H1 (cell line): ENCODE measurements around the gene DPYD. TPM values are rescaled to one million over a fixed set of nuclear protein-coding genes. Genes with fewer than 3 reads are reported as not detected.

Experiments
- CTCF ChIA-PET: fragments of 300-600 bp; sonication (Branson Sonifier 250); formaldehyde crosslinking; loops from one replicate; lab custom pipeline; 2021; ENCODE audit not compliant: partially characterized antibody; lab: Charles Lee
- POLR2A ChIA-PET: fragments of 300-600 bp; sonication (Branson Sonifier 250); formaldehyde crosslinking; loops from one replicate; lab custom pipeline; 2021; ENCODE audit warnings: inconsistent platforms; ENCODE audit not compliant: partially characterized antibody; lab: Charles Lee
- DNase-seq, 2 experiments: peaks; one replicate each; pipeline versions ENCODE4 v3.0.0 to v3.0.0-alpha.2; 2010 to 2022; ENCODE audit warnings: low spot score in 2 of 2, low read depth in 1 of 2, mixed read lengths in 1 of 2
- FAIRE-seq: peaks from 2 replicates; lab custom pipeline; 2011; peaks lifted over from hg19 to GRCh38; lab: Jason Lieb, UNC
- H2AFZ ChIP-seq: 2 replicates; pipeline ENCODE4 v1.8.1; 2012; ENCODE audit warnings: low read length, inconsistent platforms
- H2AK5ac ChIP-seq: 2 replicates; pipeline ENCODE4 v1.6.1; 2013; ENCODE audit warnings: low read depth, low read length
- H2BK120ac ChIP-seq: replicated peaks from 2 replicates; pipeline ENCODE3; 2013; ENCODE audit warnings: low read depth, low read length, inconsistent platforms
- H2BK12ac ChIP-seq: 2 replicates; pipeline ENCODE4 v1.6.1; 2013; ENCODE audit warnings: low read depth, low read length
- H2BK15ac ChIP-seq: 2 replicates; pipeline ENCODE4 v1.6.1; 2013; ENCODE audit warnings: low read length
- H2BK20ac ChIP-seq: 2 replicates; pipeline ENCODE4 v1.6.1; 2013; ENCODE audit warnings: low read length
- H2BK5ac ChIP-seq: 2 replicates; pipeline ENCODE4 v1.6.1; 2013; ENCODE audit warnings: low read depth, low read length
- H3K14ac ChIP-seq: 2 replicates; pipeline ENCODE4 v1.6.1; 2013; ENCODE audit warnings: inconsistent platforms; ENCODE audit not compliant: insufficient read length
- H3K18ac ChIP-seq: 2 replicates; pipeline ENCODE4 v1.6.1; 2013; ENCODE audit warnings: low read length; ENCODE audit errors: extremely low read depth
- H3K23ac ChIP-seq: 2 replicates; pipeline ENCODE4 v1.6.1; 2013; ENCODE audit warnings: inconsistent platforms; ENCODE audit not compliant: insufficient read length
- H3K23me2 ChIP-seq: 2 replicates; pipeline ENCODE4 v1.6.1; 2013; ENCODE audit warnings: low read depth, low read length
- H3K27ac ChIP-seq: 2 replicates; pipeline ENCODE4 v1.6.1; 2011; ENCODE audit warnings: low read depth, low read length, inconsistent platforms
- H3K27me3 ChIP-seq, 4 experiments: replicated peaks in 1 of 4; 1 replicate in 1 of 4; 2 replicates in 3 of 4; pipeline versions ENCODE4 v1.6.1 to v1.8.1; 2011 to 2013; ENCODE audit warnings: low read length in 3 of 4, mild to moderate bottlenecking in 3 of 4, inconsistent platforms in 2 of 4, mixed read lengths in 2 of 4, moderate library complexity in 1 of 4; ENCODE audit not compliant: control insufficient read depth in 3 of 4, insufficient read depth in 3 of 4; ENCODE audit errors: extremely low read depth in 1 of 4
- H3K36me3 ChIP-seq, 4 experiments: 2 replicates each; pipeline versions ENCODE4 v1.6.1 to v1.8.1; 2011 to 2013; ENCODE audit warnings: mild to moderate bottlenecking in 4 of 4, low read length in 3 of 4, moderate library complexity in 2 of 4, control low read depth in 1 of 4, inconsistent platforms in 1 of 4; ENCODE audit not compliant: insufficient read depth in 4 of 4, control insufficient read depth in 2 of 4
- H3K4ac ChIP-seq: replicated peaks from 2 replicates; pipeline ENCODE3; 2013; ENCODE audit warnings: low read length, low read depth, mixed read lengths, inconsistent platforms; ENCODE audit not compliant: insufficient read length
- H3K4me1 ChIP-seq, 4 experiments: replicated peaks in 1 of 4; 1 replicate in 1 of 4; 2 replicates in 3 of 4; pipeline versions ENCODE4 v1.6.1 to v1.8.1; 2011 to 2013; ENCODE audit warnings: low read length in 3 of 4, inconsistent platforms in 2 of 4, mixed read lengths in 1 of 4; ENCODE audit not compliant: insufficient read depth in 4 of 4, control insufficient read depth in 3 of 4
- H3K4me2 ChIP-seq, 2 experiments: 2 replicates each; pipeline versions ENCODE4 v1.6.1 to v1.8.1; 2011 to 2013; ENCODE audit warnings: low read depth in 2 of 2, low read length in 2 of 2, control low read depth in 1 of 2, inconsistent platforms in 1 of 2, mild to moderate bottlenecking in 1 of 2; ENCODE audit not compliant: insufficient read depth in 1 of 2
- H3K4me3 ChIP-seq, 4 experiments: fragments of 200-600, 300-600 bp in 1 of 4; sonication (generic), shearing (Covaris generic), sonication (Bioruptor Twin) in 1 of 4; 2 replicates each; pipeline versions ENCODE4 v1.5.1 to v1.8.1; 2011 to 2016; ENCODE audit warnings: low read length in 4 of 4, low read depth in 3 of 4, control low read depth in 2 of 4, inconsistent platforms in 2 of 4, mild to moderate bottlenecking in 2 of 4, mixed read lengths in 1 of 4, moderate library complexity in 1 of 4; ENCODE audit not compliant: insufficient read depth in 2 of 4; ENCODE audit errors: extremely low read depth in 1 of 4
- H3K56ac ChIP-seq: replicated peaks from 2 replicates; pipeline ENCODE3; 2013; ENCODE audit warnings: low read depth, mild to moderate bottlenecking, mixed read lengths, low read length, inconsistent platforms; ENCODE audit not compliant: insufficient read length
- H3K79me1 ChIP-seq: 2 replicates; pipeline ENCODE4 v1.6.1; 2013; ENCODE audit warnings: low read depth, low read length, control low read depth
- H3K79me2 ChIP-seq, 2 experiments: 2 replicates each; pipeline versions ENCODE4 v1.6.1 to v1.8.1; 2012 to 2013; ENCODE audit warnings: low read length in 2 of 2, mild to moderate bottlenecking in 2 of 2, inconsistent platforms in 1 of 2; ENCODE audit not compliant: insufficient read depth in 2 of 2, control insufficient read depth in 1 of 2
- H3K9ac ChIP-seq, 4 experiments: replicated peaks in 1 of 4; 1 replicate in 1 of 4; 2 replicates in 3 of 4; pipeline versions ENCODE4 v1.6.1 to v1.8.1; 2011 to 2013; ENCODE audit warnings: low read depth in 3 of 4, low read length in 3 of 4, control low read depth in 2 of 4, mild to moderate bottlenecking in 2 of 4, moderate library complexity in 2 of 4, inconsistent platforms in 1 of 4; ENCODE audit errors: extremely low read depth in 1 of 4
- H3K9me3 ChIP-seq, 2 experiments: 2 replicates each; pipeline versions ENCODE4 v1.6.1 to v1.8.1; 2012 to 2013; ENCODE audit warnings: mild to moderate bottlenecking in 2 of 2, moderate library complexity in 2 of 2, control low read depth in 1 of 2, inconsistent platforms in 1 of 2, low read depth in 1 of 2, low read length in 1 of 2, mixed read lengths in 1 of 2; ENCODE audit not compliant: insufficient read depth in 2 of 2
- H4K20me1 ChIP-seq, 2 experiments: replicated peaks in 1 of 2; 2 replicates each; pipeline versions ENCODE3 to v1.8.1; 2011 to 2013; ENCODE audit warnings: inconsistent platforms in 2 of 2, low read length in 2 of 2, mild to moderate bottlenecking in 1 of 2; ENCODE audit not compliant: insufficient read depth in 2 of 2, control insufficient read depth in 1 of 2
- H4K5ac ChIP-seq: 2 replicates; pipeline ENCODE4 v1.6.1; 2013; ENCODE audit warnings: low read length, low read depth, mixed read lengths, inconsistent platforms; ENCODE audit not compliant: insufficient read length
- H4K8ac ChIP-seq: 2 replicates; pipeline ENCODE4 v1.8.0; 2013; ENCODE audit warnings: mild to moderate bottlenecking, moderate library complexity, low read length, inconsistent platforms; ENCODE audit not compliant: insufficient read depth; ENCODE audit errors: extremely low read depth
- H4K91ac ChIP-seq: replicated peaks from 2 replicates; pipeline ENCODE3; 2013; ENCODE audit warnings: low read length, mixed read lengths, inconsistent platforms; ENCODE audit not compliant: insufficient read length
- ASH2L ChIP-seq: fragments of 200-600, 300-600 bp; sonication (generic); IDR thresholded peaks from one replicate; pipeline ENCODE4 v1.7.1; 2017; ENCODE audit warnings: low read length
- CEBPB ChIP-seq: IDR thresholded peaks from 2 replicates; pipeline ENCODE4 v1.6.1; 2012; ENCODE audit warnings: low read depth, low read length
- CHD1 ChIP-seq: IDR thresholded peaks from 2 replicates; pipeline ENCODE4 v1.6.1; 2012; ENCODE audit warnings: low read depth, low read length, improper control_type of control experiment
- CTBP2 ChIP-seq: IDR thresholded peaks from 2 replicates; pipeline ENCODE4 v1.7.0; 2011; ENCODE audit warnings: borderline replicate concordance, mild to moderate bottlenecking, moderate library complexity, mixed read lengths, low read length; ENCODE audit not compliant: insufficient read depth, insufficient read length
- EGR1 ChIP-seq: IDR thresholded peaks from 2 replicates; pipeline ENCODE4 v1.6.1; 2011; ENCODE audit warnings: low read depth, low read length, borderline replicate concordance
- EP300 ChIP-seq, 2 experiments: IDR thresholded peaks; 1 replicate in 1 of 2; 2 replicates in 1 of 2; pipeline ENCODE4 v1.6.1; 2011 to 2012; ENCODE audit warnings: low read depth in 2 of 2, low read length in 2 of 2, mild to moderate bottlenecking in 2 of 2, borderline replicate concordance in 1 of 2, inconsistent platforms in 1 of 2, moderate library complexity in 1 of 2
- MAFK ChIP-seq: IDR thresholded peaks from 2 replicates; pipeline ENCODE4 v1.6.1; 2012; ENCODE audit warnings: low read depth, mild to moderate bottlenecking, improper control_type of control experiment, low read length
- POLR2A ChIP-seq, 2 experiments: IDR thresholded peaks; 1 replicate in 1 of 2; 2 replicates in 1 of 2; pipeline ENCODE4 v1.6.1; 2011; ENCODE audit warnings: low read depth in 2 of 2, low read length in 2 of 2, mild to moderate bottlenecking in 2 of 2; ENCODE audit errors: control extremely low read depth in 1 of 2
- POU5F1 ChIP-seq: IDR thresholded peaks from 2 replicates; pipeline ENCODE4 v1.6.1; 2011; ENCODE audit warnings: low read depth, mild to moderate bottlenecking, low read length, moderate library complexity
- RBBP5 ChIP-seq: IDR thresholded peaks from 2 replicates; pipeline ENCODE4 v1.7.1; 2012; ENCODE audit warnings: low read depth, mild to moderate bottlenecking, inconsistent platforms, low read length, moderate library complexity, borderline replicate concordance
- SAP30 ChIP-seq: fragments of 300-600 bp; sonication (generic); IDR thresholded peaks from 2 replicates; pipeline ENCODE4 v1.7.1; 2012; ENCODE audit warnings: low read length, moderate library complexity, mild to moderate bottlenecking, inconsistent platforms; ENCODE audit not compliant: insufficient read depth, insufficient replicate concordance
- TAF1 ChIP-seq: IDR thresholded peaks from 2 replicates; pipeline ENCODE4 v1.6.1; 2011; ENCODE audit warnings: mild to moderate bottlenecking, low read depth, low read length
- TBP ChIP-seq: IDR thresholded peaks from 2 replicates; pipeline ENCODE4 v1.6.1; 2011; ENCODE audit warnings: low read depth, low read length, improper control_type of control experiment
- polyA plus RNA-seq, 7 experiments: library from polyadenylated mRNA; depleted of rRNA in 3 of 7; stranded (reverse) in 5 of 7; unstranded in 2 of 7; fragments of >200 nt in 5 of 7; fragments of 200-250 nt in 2 of 7; gene quantifications; 1 replicate in 5 of 7; 2 replicates in 1 of 7; 4 replicates in 1 of 7; pipeline versions ENCODE4 v1.2.1 to v1.2.3, GENCODE V29; 2011 to 2013; ENCODE audit warnings: missing spikeins in 2 of 7, mixed read lengths in 2 of 7
- total RNA-seq: library from RNA; stranded (reverse); fragmentation: NEBNext Ultra II Directional; extraction: Animal tissue kit (Norgen Biotek cat#: 25700); gene quantifications from 2 replicates; pipeline ENCODE4 v1.2.1, GENCODE V29; 2021
- TF ChIP-seq, protein P1 (sequence below), 3 experiments: IDR thresholded peaks; 1 replicate in 2 of 3; 2 replicates in 1 of 3; pipeline versions ENCODE4 v1.5.1 to v1.6.1; 2011; ENCODE audit warnings: low read length in 3 of 3, mild to moderate bottlenecking in 3 of 3, inconsistent platforms in 2 of 3, low read depth in 1 of 3, moderate library complexity in 1 of 3; ENCODE audit not compliant: insufficient read depth in 1 of 3; ENCODE audit errors: control extremely low read depth in 1 of 3

DPYD gene
- total and polyA plus RNA-seq, 2 of the 8 experiments (the other 6 are each of a cell fraction or from before 2014, with no cell fraction given), result 0.29 to 0.73 TPM

DNA sequence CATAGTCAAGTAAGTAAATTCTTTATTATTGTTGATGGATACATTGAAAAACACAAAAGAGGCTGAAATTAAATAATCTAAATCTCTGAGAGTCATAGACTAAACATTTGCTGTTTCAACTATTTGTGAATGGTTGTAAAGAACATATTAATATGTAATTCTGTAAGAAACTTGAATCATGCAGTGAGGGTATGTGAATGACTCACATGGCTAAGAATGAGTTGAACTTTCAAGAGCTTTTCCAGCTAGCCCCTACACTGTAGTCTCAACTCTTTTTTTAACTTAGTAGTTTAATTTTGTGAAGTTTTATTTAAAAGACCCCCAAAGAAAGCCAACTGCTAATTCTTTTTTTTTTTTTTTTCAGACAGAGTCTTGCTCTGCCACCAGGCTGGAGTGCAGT is 588.1 kb downstream of the DPYD start:
- no peak overlapping the region for H2AFZ ChIP-seq
- no peak overlapping the region for H2BK120ac ChIP-seq
- H3K18ac ChIP-seq, result no peak overlapping the region
- no peak overlapping the region for H2BK12ac ChIP-seq
- POLR2A ChIA-PET, result no interaction called here
- CTCF ChIA-PET, result interaction anchor here (0.6 to 0.9 kb wide), 6 partner anchors 27 to 1791 kb away, joined by 3 to 4 read pairs (median 3); no protein-coding TSS in a partner anchor
- H3K4me1 ChIP-seq, result no peaks in the 10 kb centered on the region
- H3K79me2 ChIP-seq, result no peaks in the 10 kb centered on the region
- H4K8ac ChIP-seq, result no peak overlapping the region
- no peak overlapping the region for H2BK20ac ChIP-seq
- H4K5ac ChIP-seq, result no peak overlapping the region
- no peaks in the 10 kb centered on the region for H3K9me3 ChIP-seq
- no peak overlapping the region for H3K4ac ChIP-seq
- H3K27me3 ChIP-seq, result no peaks in the 10 kb centered on the region
- no peak for DNase-seq
- no peak overlapping the region for H3K27ac ChIP-seq
- no peak overlapping the region for H3K9ac ChIP-seq
- no peaks in the 10 kb centered on the region for H3K36me3 ChIP-seq
- no peak for FAIRE-seq
- no peaks in the 10 kb centered on the region for H4K20me1 ChIP-seq
- no peaks in the 10 kb centered on the region for H3K79me1 ChIP-seq
- no peak overlapping the region for H3K56ac ChIP-seq
- H3K4me2 ChIP-seq, result no peak overlapping the region
- no peak overlapping the region for H3K23ac ChIP-seq
- H3K23me2 ChIP-seq, result no peaks in the 10 kb centered on the region
- H3K4me3 ChIP-seq, result no peak overlapping the region
- no peak overlapping the region for H3K14ac ChIP-seq
- no peak overlapping the region for H2BK5ac ChIP-seq
- no peak overlapping the region for H2AK5ac ChIP-seq
- H2BK15ac ChIP-seq, result no peak overlapping the region
- no peak overlapping the region for H4K91ac ChIP-seq
- no peak for TF ChIP-seq POLR2A (IDR thresholded peaks at IDR 0.05; ENCODE audit: control extremely low read depth in 1 of 2, low read depth in 2 of 2, low read length in 2 of 2)
- no peak for TF ChIP-seq RBBP5
- TF ChIP-seq SAP30, result no peak
- TF ChIP-seq TAF1, result no peak
- no peak for TF ChIP-seq TBP
- TF ChIP-seq EP300 (IDR thresholded peaks at IDR 0.05; ENCODE audit: borderline replicate concordance in 1 of 2, low read depth in 2 of 2, low read length in 2 of 2), result no peak
- TF ChIP-seq POU5F1, result no peak
- no peak for TF ChIP-seq CHD1
- no peak for TF ChIP-seq CEBPB
- no peak for TF ChIP-seq EGR1
- TF ChIP-seq ASH2L, result no peak
- TF ChIP-seq, protein P1, sequence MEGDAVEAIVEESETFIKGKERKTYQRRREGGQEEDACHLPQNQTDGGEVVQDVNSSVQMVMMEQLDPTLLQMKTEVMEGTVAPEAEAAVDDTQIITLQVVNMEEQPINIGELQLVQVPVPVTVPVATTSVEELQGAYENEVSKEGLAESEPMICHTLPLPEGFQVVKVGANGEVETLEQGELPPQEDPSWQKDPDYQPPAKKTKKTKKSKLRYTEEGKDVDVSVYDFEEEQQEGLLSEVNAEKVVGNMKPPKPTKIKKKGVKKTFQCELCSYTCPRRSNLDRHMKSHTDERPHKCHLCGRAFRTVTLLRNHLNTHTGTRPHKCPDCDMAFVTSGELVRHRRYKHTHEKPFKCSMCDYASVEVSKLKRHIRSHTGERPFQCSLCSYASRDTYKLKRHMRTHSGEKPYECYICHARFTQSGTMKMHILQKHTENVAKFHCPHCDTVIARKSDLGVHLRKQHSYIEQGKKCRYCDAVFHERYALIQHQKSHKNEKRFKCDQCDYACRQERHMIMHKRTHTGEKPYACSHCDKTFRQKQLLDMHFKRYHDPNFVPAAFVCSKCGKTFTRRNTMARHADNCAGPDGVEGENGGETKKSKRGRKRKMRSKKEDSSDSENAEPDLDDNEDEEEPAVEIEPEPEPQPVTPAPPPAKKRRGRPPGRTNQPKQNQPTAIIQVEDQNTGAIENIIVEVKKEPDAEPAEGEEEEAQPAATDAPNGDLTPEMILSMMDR (IDR thresholded peaks at IDR 0.05; ENCODE audit: control extremely low read depth in 1 of 3, insufficient read depth in 1 of 3, low read depth in 1 of 3, low read length in 3 of 3), result no peak
- TF ChIP-seq CTBP2, result no peak
- TF ChIP-seq MAFK, result no peak
